Ishikawa (cell line): ENCODE data around the gene RAET1E.

ENCODE experiments used
- CREB1 ChIP-seq: IDR thresholded peaks from 2 replicates; pipeline ENCODE4 v1.6.1; 2012; ENCODE audit warnings: low read depth
- EGR1 ChIP-seq: IDR thresholded peaks from 2 replicates; pipeline ENCODE4 v1.6.1; 2012
- EP300 ChIP-seq: IDR thresholded peaks from 2 replicates; pipeline ENCODE4 v1.6.1; 2012; ENCODE audit warnings: borderline replicate concordance
- FOXM1 ChIP-seq: IDR thresholded peaks from 2 replicates; pipeline ENCODE4 v1.6.1; 2012; ENCODE audit warnings: low read depth, borderline replicate concordance
- NFIC ChIP-seq: IDR thresholded peaks from 2 replicates; pipeline ENCODE4 v1.6.1; 2012
- RAD21 ChIP-seq: IDR thresholded peaks from 2 replicates; pipeline ENCODE4 v1.6.1; 2012; ENCODE audit warnings: low read depth
- TAF1 ChIP-seq: IDR thresholded peaks from 2 replicates; pipeline ENCODE4 v1.6.1; 2012; ENCODE audit warnings: low read depth, mild to moderate bottlenecking
- TCF12 ChIP-seq: IDR thresholded peaks from 2 replicates; pipeline ENCODE4 v1.6.1; 2012; ENCODE audit warnings: low read depth
- TEAD4 ChIP-seq: IDR thresholded peaks from 2 replicates; pipeline ENCODE4 v1.6.1; 2012
- YY1 ChIP-seq: IDR thresholded peaks from 2 replicates; pipeline ENCODE4 v1.6.1; 2012; ENCODE audit warnings: low read depth
- ZBTB7A ChIP-seq: IDR thresholded peaks from 2 replicates; pipeline ENCODE4 v1.6.1; 2012; ENCODE audit warnings: low read depth
- TF ChIP-seq, protein P1 (sequence below): IDR thresholded peaks from 2 replicates; pipeline ENCODE4 v1.6.1; 2012; ENCODE audit warnings: low read depth, mild to moderate bottlenecking
- TF ChIP-seq, protein P2 (sequence below): IDR thresholded peaks from 2 replicates; pipeline ENCODE4 v1.6.1; 2012
- TF ChIP-seq, protein P3 (sequence below): IDR thresholded peaks from 2 replicates; pipeline ENCODE4 v1.6.1; 2012

RAET1E gene

GRCh38 chr6:149862922-149863697, 34.8 kb downstream of the RAET1E start:
- TF ChIP-seq, protein P1, sequence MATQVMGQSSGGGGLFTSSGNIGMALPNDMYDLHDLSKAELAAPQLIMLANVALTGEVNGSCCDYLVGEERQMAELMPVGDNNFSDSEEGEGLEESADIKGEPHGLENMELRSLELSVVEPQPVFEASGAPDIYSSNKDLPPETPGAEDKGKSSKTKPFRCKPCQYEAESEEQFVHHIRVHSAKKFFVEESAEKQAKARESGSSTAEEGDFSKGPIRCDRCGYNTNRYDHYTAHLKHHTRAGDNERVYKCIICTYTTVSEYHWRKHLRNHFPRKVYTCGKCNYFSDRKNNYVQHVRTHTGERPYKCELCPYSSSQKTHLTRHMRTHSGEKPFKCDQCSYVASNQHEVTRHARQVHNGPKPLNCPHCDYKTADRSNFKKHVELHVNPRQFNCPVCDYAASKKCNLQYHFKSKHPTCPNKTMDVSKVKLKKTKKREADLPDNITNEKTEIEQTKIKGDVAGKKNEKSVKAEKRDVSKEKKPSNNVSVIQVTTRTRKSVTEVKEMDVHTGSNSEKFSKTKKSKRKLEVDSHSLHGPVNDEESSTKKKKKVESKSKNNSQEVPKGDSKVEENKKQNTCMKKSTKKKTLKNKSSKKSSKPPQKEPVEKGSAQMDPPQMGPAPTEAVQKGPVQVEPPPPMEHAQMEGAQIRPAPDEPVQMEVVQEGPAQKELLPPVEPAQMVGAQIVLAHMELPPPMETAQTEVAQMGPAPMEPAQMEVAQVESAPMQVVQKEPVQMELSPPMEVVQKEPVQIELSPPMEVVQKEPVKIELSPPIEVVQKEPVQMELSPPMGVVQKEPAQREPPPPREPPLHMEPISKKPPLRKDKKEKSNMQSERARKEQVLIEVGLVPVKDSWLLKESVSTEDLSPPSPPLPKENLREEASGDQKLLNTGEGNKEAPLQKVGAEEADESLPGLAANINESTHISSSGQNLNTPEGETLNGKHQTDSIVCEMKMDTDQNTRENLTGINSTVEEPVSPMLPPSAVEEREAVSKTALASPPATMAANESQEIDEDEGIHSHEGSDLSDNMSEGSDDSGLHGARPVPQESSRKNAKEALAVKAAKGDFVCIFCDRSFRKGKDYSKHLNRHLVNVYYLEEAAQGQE: no peak
- TF ChIP-seq TEAD4 (peak; percentile 11; the same call in 1 of the 2 replicates), NFIC (peak; percentile 81), EGR1 (no peak), EP300 (no peak), TCF12 (peak; percentile 20; the same call in 1 of the 2 replicates)
- TF ChIP-seq, protein P2, sequence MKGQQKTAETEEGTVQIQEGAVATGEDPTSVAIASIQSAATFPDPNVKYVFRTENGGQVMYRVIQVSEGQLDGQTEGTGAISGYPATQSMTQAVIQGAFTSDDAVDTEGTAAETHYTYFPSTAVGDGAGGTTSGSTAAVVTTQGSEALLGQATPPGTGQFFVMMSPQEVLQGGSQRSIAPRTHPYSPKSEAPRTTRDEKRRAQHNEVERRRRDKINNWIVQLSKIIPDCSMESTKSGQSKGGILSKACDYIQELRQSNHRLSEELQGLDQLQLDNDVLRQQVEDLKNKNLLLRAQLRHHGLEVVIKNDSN: no peak
- TF ChIP-seq, protein P3, sequence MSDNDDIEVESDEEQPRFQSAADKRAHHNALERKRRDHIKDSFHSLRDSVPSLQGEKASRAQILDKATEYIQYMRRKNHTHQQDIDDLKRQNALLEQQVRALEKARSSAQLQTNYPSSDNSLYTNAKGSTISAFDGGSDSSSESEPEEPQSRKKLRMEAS: no peak

- TF ChIP-seq RAD21 (no peak), TAF1 (no peak), ZBTB7A (no peak), EP300 (no peak), TCF12 (no peak), TEAD4 (no peak), FOXM1 (no peak), EGR1 (no peak), NFIC (no peak), CREB1 (no peak), YY1 (no peak)
- TF ChIP-seq, protein P1: no peak
- TF ChIP-seq, protein P2: no peak
- TF ChIP-seq, protein P3: no peak
Observed at GRCh38 chr6:149861603-149862423, 36.1 kb downstream of the RAET1E start.

- TF ChIP-seq ZBTB7A: no peak
- TF ChIP-seq RAD21: 0 out of 2 replicates have a peak, but pooled peaks have one; percentile 26
Observed at GRCh38 chr6:149860834-149861602, 36.9 kb downstream of the RAET1E start.

DNA sequence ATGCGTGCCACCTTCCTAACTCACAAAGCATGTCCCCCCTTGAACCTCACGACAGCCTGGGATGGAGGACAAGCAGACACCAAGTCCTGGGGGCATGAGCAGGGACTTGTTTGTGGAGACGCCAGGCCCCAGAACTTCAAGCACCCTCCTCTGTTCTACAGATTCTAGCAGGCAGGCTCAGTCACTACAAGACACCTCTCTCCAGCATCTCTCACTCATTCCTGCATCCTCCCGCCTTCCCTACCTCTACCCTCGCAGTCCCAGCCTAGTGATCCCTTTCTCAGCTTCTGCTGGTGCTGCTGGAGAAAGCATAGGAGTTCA, 37.4 kb downstream of the RAET1E start:
- TF ChIP-seq TCF12: no peak
- TF ChIP-seq, protein P3: no peak
- no peak for TF ChIP-seq EP300
- TF ChIP-seq RAD21: no peak
- TF ChIP-seq, protein P1: no peak
- no peak for TF ChIP-seq CREB1
- TF ChIP-seq EGR1: no peak
